Measurements from ENCODE around the gene ITPRIPL1.

Gene ITPRIPL1

DNA sequence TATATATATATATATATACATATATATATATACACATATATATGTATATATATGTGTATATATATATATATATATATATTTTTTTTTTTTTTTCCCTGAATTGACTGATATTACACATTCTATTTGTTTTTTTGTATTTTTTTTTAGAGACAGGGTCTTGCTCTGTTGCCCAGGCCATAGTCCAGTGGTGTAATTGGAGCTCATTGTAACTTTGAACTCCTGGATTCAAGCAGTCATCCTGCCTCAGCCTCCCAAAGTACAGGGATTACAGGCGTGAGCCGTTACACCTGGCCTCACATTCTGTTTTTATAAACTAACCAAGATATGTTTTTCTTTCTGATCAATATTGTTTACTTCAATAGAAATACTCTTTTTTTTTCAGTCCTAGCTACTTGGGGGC, 36.6 kb downstream of the ITPRIPL1 start:
- DNase-seq = no peak

GRCh38 chr2:96369186-96369585, 44.1 kb downstream of the ITPRIPL1 start:
- DNase-seq = no peak

GRCh38 chr2:96374211-96374951, 49.3 kb downstream of the ITPRIPL1 start:
- DNase-seq = peak; percentile 78

Measured in NCI-H2171 (cell line).